Mesenchymal stem cell (in vitro differentiated cells and primary cell): ENCODE data around the gene RUNX1.

Experiments
- DNase-seq: peaks from one replicate; pipeline ENCODE4 v3.0.0-alpha.2; 2013
- H2AFZ ChIP-seq: one replicate; pipeline ENCODE4 v1.6.1; 2013; ENCODE audit warnings: low read depth, mild to moderate bottlenecking, control low read depth, inconsistent platforms, low read length, moderate library complexity
- H2AK5ac ChIP-seq: 2 replicates; pipeline ENCODE4 v1.6.1; 2013; ENCODE audit warnings: low read length, moderate library complexity, mild to moderate bottlenecking, inconsistent platforms; ENCODE audit not compliant: severe bottlenecking
- H2BK120ac ChIP-seq: one replicate; pipeline ENCODE4 v1.6.1; 2013; ENCODE audit warnings: low read depth, mild to moderate bottlenecking, inconsistent platforms, low read length, moderate library complexity
- H2BK12ac ChIP-seq, 2 experiments: one replicate each; pipeline ENCODE4 v1.6.1; 2013; ENCODE audit warnings: inconsistent platforms in 2 of 2, low read length in 2 of 2, mild to moderate bottlenecking in 2 of 2, moderate library complexity in 2 of 2, control low read depth in 1 of 2
- H2BK15ac ChIP-seq: one replicate; pipeline ENCODE4 v1.6.1; 2013; ENCODE audit warnings: mild to moderate bottlenecking, low read depth, inconsistent platforms; ENCODE audit not compliant: poor library complexity, severe bottlenecking
- H2BK5ac ChIP-seq: 2 replicates; pipeline ENCODE4 v1.6.1; 2013; ENCODE audit warnings: low read depth, mild to moderate bottlenecking, low read length, control low read depth, inconsistent platforms; ENCODE audit not compliant: poor library complexity, severe bottlenecking
- H3K14ac ChIP-seq, 2 experiments: one replicate each; pipeline ENCODE4 v1.6.1; 2013; ENCODE audit warnings: inconsistent platforms in 2 of 2, low read length in 2 of 2, control low read depth in 1 of 2, mild to moderate bottlenecking in 1 of 2, moderate library complexity in 1 of 2
- H3K18ac ChIP-seq, 2 experiments: one replicate each; pipeline ENCODE4 v1.6.1; 2013; ENCODE audit warnings: inconsistent platforms in 2 of 2, low read length in 2 of 2, control low read depth in 1 of 2, low read depth in 1 of 2, mild to moderate bottlenecking in 1 of 2
- H3K23ac ChIP-seq, 2 experiments: one replicate each; pipeline ENCODE4 v1.6.1; 2013; ENCODE audit warnings: inconsistent platforms in 2 of 2, low read length in 2 of 2, mild to moderate bottlenecking in 2 of 2, moderate library complexity in 2 of 2, control low read depth in 1 of 2
- H3K27ac ChIP-seq: 2 replicates; pipeline ENCODE4 v1.5.1; 2013; ENCODE audit warnings: mild to moderate bottlenecking, moderate library complexity, low read length, control low read depth, inconsistent platforms; ENCODE audit not compliant: poor library complexity, severe bottlenecking
- H3K27me3 ChIP-seq, 2 experiments: 2 replicates each; pipeline versions ENCODE4 v1.6.1 to v1.7.0; 2013; ENCODE audit warnings: low read length in 2 of 2, mild to moderate bottlenecking in 2 of 2, moderate library complexity in 2 of 2, control low read depth in 1 of 2, inconsistent platforms in 1 of 2; ENCODE audit not compliant: control insufficient read depth in 1 of 2, insufficient read depth in 1 of 2
- H3K36me3 ChIP-seq, 2 experiments: 2 replicates each; pipeline versions ENCODE4 v1.6.1 to v1.7.0; 2013; ENCODE audit warnings: low read length in 2 of 2, control low read depth in 1 of 2, inconsistent platforms in 1 of 2, low read depth in 1 of 2, mild to moderate bottlenecking in 1 of 2; ENCODE audit not compliant: insufficient read depth in 2 of 2, control insufficient read depth in 1 of 2
- H3K4ac ChIP-seq, 2 experiments: one replicate each; pipeline ENCODE4 v1.6.1; 2013; ENCODE audit warnings: inconsistent platforms in 2 of 2, low read length in 2 of 2, mild to moderate bottlenecking in 2 of 2, moderate library complexity in 2 of 2, control low read depth in 1 of 2, low read depth in 1 of 2
- H3K4me1 ChIP-seq: 2 replicates; pipeline ENCODE4 v1.6.1; 2013; ENCODE audit warnings: low read depth, low read length, control low read depth; ENCODE audit not compliant: control insufficient read depth, insufficient read depth
- H3K4me2 ChIP-seq: 2 replicates; pipeline ENCODE4 v1.6.1; 2013; ENCODE audit warnings: low read length, mild to moderate bottlenecking, inconsistent platforms; ENCODE audit not compliant: poor library complexity, severe bottlenecking
- H3K4me3 ChIP-seq, 2 experiments: 2 replicates each; pipeline versions ENCODE4 v1.5.1 to v1.7.0; 2013; ENCODE audit warnings: low read length in 2 of 2, mild to moderate bottlenecking in 2 of 2, control low read depth in 1 of 2, low read depth in 1 of 2; ENCODE audit not compliant: insufficient read depth in 1 of 2
- H3K79me1 ChIP-seq: replicated peaks from 2 replicates; pipeline ENCODE4 v1.6.1; 2013; ENCODE audit warnings: mild to moderate bottlenecking, control low read depth, low read length, inconsistent platforms; ENCODE audit not compliant: poor library complexity, severe bottlenecking
- H3K9ac ChIP-seq: 2 replicates; pipeline ENCODE4 v1.7.0; 2013; ENCODE audit warnings: mild to moderate bottlenecking, low read length, moderate library complexity
- H3K9me3 ChIP-seq: 2 replicates; pipeline ENCODE4 v1.7.0; 2013; ENCODE audit warnings: mild to moderate bottlenecking, low read length; ENCODE audit not compliant: control insufficient read depth
- H4K8ac ChIP-seq: one replicate; pipeline ENCODE4 v1.6.1; 2013; ENCODE audit warnings: inconsistent platforms, mild to moderate bottlenecking, low read length, moderate library complexity
- H4K91ac ChIP-seq: one replicate; pipeline ENCODE4 v1.6.1; 2013; ENCODE audit warnings: mild to moderate bottlenecking, low read length, inconsistent platforms
- WGBS: methylation state at CpG from one replicate; pipeline ENCODE4 v1.1.7; 2013; ENCODE audit warnings: mixed read lengths; 5-methylcytosine and 5-hydroxymethylcytosine counted together

Gene RUNX1

GRCh38 chr21:34923202-34923601 is 125.9 kb downstream of the RUNX1 start:
- 95% methylated on average over 4 of the region's 4 CpGs for WGBS

GRCh38 chr21:34922479-34922878 is 126.6 kb downstream of the RUNX1 start:
- no peak overlapping the region for H3K4me2 ChIP-seq

More at GRCh38 chr21:34923202-34923601, 125.9 kb downstream of the RUNX1 start:
- no peaks in the 10 kb centered on the region for H3K27me3 ChIP-seq
- no peak overlapping the region for H3K4me2 ChIP-seq
- DNase-seq = no peak
- no peak overlapping the region for H3K9ac ChIP-seq
- no peak overlapping the region for H3K27ac ChIP-seq
- H4K91ac ChIP-seq = no peak overlapping the region
- H2BK120ac ChIP-seq = no peak overlapping the region
- H3K36me3 ChIP-seq = no peaks in the 10 kb centered on the region
- H2BK5ac ChIP-seq = no peak overlapping the region
- H3K9me3 ChIP-seq = no peaks in the 10 kb centered on the region
- H3K23ac ChIP-seq = no peak overlapping the region
- no peak overlapping the region for H3K14ac ChIP-seq
- H2AFZ ChIP-seq = no peak overlapping the region
- H4K8ac ChIP-seq = no peak overlapping the region
- H3K4me3 ChIP-seq = no peak overlapping the region
- no peak overlapping the region for H3K18ac ChIP-seq
- H3K79me1 ChIP-seq = no peaks in the 10 kb centered on the region
- H3K4ac ChIP-seq = no peak overlapping the region
- no peak overlapping the region for H2BK15ac ChIP-seq
- H2BK12ac ChIP-seq = no peak overlapping the region
- no peaks in the 10 kb centered on the region for H3K4me1 ChIP-seq
- no peak overlapping the region for H2AK5ac ChIP-seq

GRCh38 chr21:34921151-34921550 is 128.0 kb downstream of the RUNX1 start:
- Histone ChIP-seq H3K4me3 (no peak overlapping the region), H2BK15ac (no peak overlapping the region), H3K4ac (no peak overlapping the region), H3K27me3 (no peaks in the 10 kb centered on the region), H3K23ac (no peak overlapping the region), H3K79me1 (no peaks in the 10 kb centered on the region), H2BK5ac (no peak overlapping the region), H3K4me2 (no peak overlapping the region), H2AK5ac (no peak overlapping the region), H3K18ac (no peak overlapping the region), H4K91ac (no peak overlapping the region), H2BK120ac (no peak overlapping the region), H2BK12ac (no peak overlapping the region), H3K9me3 (no peaks in the 10 kb centered on the region), H3K4me1 (no peaks in the 10 kb centered on the region), H3K9ac (no peak overlapping the region), H4K8ac (no peak overlapping the region), H3K27ac (no peak overlapping the region), H2AFZ (no peak overlapping the region), H3K14ac (no peak overlapping the region), H3K36me3 (no peaks in the 10 kb centered on the region)
- no peak for DNase-seq

More at GRCh38 chr21:34922479-34922878, 126.6 kb downstream of the RUNX1 start:
- Histone ChIP-seq H3K23ac (no peak overlapping the region), H3K18ac (no peak overlapping the region), H3K4me3 (no peak overlapping the region), H3K36me3 (no peaks in the 10 kb centered on the region), H2AK5ac (no peak overlapping the region), H3K9ac (no peak overlapping the region), H3K9me3 (no peaks in the 10 kb centered on the region), H3K27ac (no peak overlapping the region), H2AFZ (no peak overlapping the region), H2BK12ac (no peak overlapping the region), H4K8ac (no peak overlapping the region), H3K79me1 (no peaks in the 10 kb centered on the region), H3K14ac (no peak overlapping the region), H2BK120ac (no peak overlapping the region), H2BK15ac (no peak overlapping the region), H3K4me1 (no peaks in the 10 kb centered on the region), H4K91ac (no peak overlapping the region), H3K27me3 (no peaks in the 10 kb centered on the region), H2BK5ac (no peak overlapping the region), H3K4ac (no peak overlapping the region)
- no peak for DNase-seq

- H3K9me3 ChIP-seq = no peaks in the 10 kb centered on the region
- no peak overlapping the region for H3K27ac ChIP-seq
- H3K4me2 ChIP-seq = no peak overlapping the region
- no peak overlapping the region for H3K18ac ChIP-seq
- H3K27me3 ChIP-seq = no peaks in the 10 kb centered on the region
- H2AFZ ChIP-seq = no peak overlapping the region
- H4K91ac ChIP-seq = no peak overlapping the region
- H3K4me3 ChIP-seq = no peak overlapping the region
- no peak overlapping the region for H3K23ac ChIP-seq
- H2BK120ac ChIP-seq = no peak overlapping the region
- H2BK15ac ChIP-seq = no peak overlapping the region
- H3K36me3 ChIP-seq = no peaks in the 10 kb centered on the region
- H3K79me1 ChIP-seq = no peaks in the 10 kb centered on the region
- 88% methylated on average over 6 of the region's 6 CpGs for WGBS
- no peak overlapping the region for H2BK12ac ChIP-seq
- H3K4me1 ChIP-seq = peaks cover 4% of the 10 kb centered on the region
- H3K14ac ChIP-seq = no peak overlapping the region
- H2BK5ac ChIP-seq = no peak overlapping the region
- no peak overlapping the region for H3K9ac ChIP-seq
- no peak overlapping the region for H3K4ac ChIP-seq
- no peak overlapping the region for H2AK5ac ChIP-seq
- H4K8ac ChIP-seq = no peak overlapping the region
- DNase-seq = no peak
Measured at GRCh38 chr21:34919406-34919805, 129.7 kb downstream of the RUNX1 start.
